Activated CD4-positive, alpha-beta memory T cell treated with anti-CD3 and anti-CD28 coated beads, Interleukin-2, amount 10 ng/mL, durations not matched to agents 7 days and 5 days (primary cell): Measurements from ENCODE around the gene TTC13. TPM values are rescaled to one million over a fixed set of nuclear protein-coding genes. Genes with fewer than 3 reads are reported as not detected.

Source experiments
- CTCF ChIA-PET: fragments of 350-600 bp; sonication (Branson Sonifier 250); formaldehyde crosslinking; loops from one replicate; lab custom pipeline; 2021; ENCODE audit warnings: antibody characterized with exemption, inconsistent platforms; lab: Charles Lee
- POLR2A ChIA-PET: fragments of 350-600 bp; sonication (Branson Sonifier 250); formaldehyde crosslinking; loops from one replicate; lab custom pipeline; 2021; ENCODE audit warnings: antibody characterized with exemption; lab: Charles Lee
- DNase-seq: peaks from one replicate; pipeline ENCODE4 v3.0.0-alpha.2; 2020
- H3K27ac Mint-ChIP-seq: one replicate; pipeline ENCODE4 v1.8.0; 2021; ENCODE audit warnings: mild to moderate bottlenecking, mixed read lengths
- H3K27me3 Mint-ChIP-seq: one replicate; pipeline ENCODE4 v1.8.0; 2021; ENCODE audit warnings: mixed read lengths
- H3K36me3 Mint-ChIP-seq: one replicate; pipeline ENCODE4 v1.8.0; 2021; ENCODE audit warnings: low read depth, mixed read lengths
- H3K4me1 Mint-ChIP-seq: one replicate; pipeline ENCODE4 v1.8.0; 2021; ENCODE audit warnings: mixed read lengths
- H3K4me3 Mint-ChIP-seq: one replicate; pipeline ENCODE4 v1.8.0; 2021; ENCODE audit warnings: mild to moderate bottlenecking, mixed read lengths
- H3K9me3 Mint-ChIP-seq: one replicate; pipeline ENCODE4 v1.8.0; 2021; ENCODE audit warnings: mixed read lengths
- total RNA-seq, 2 experiments: library from RNA; stranded (reverse); gene quantifications; one replicate each; pipeline ENCODE4 v1.2.3, GENCODE V29; 2021

Gene TTC13
- total RNA-seq, 2 experiments from 2014 or later = 42.0 to 46.0 TPM

- H3K4me3 Mint-ChIP-seq = no peak overlapping the region
- no peak for DNase-seq
- ChIA-PET POLR2A (interaction anchor here (1.5 kb wide), 1 partner anchor 13 kb away, joined by 4 read pairs; no protein-coding TSS in a partner anchor), CTCF (no interaction called here)
- no peaks in the 10 kb centered on the region for H3K9me3 Mint-ChIP-seq
- no peaks in the 10 kb centered on the region for H3K4me1 Mint-ChIP-seq
- no peaks in the 10 kb centered on the region for H3K36me3 Mint-ChIP-seq
- H3K27me3 Mint-ChIP-seq = peaks cover 9% of the 10 kb centered on the region
- H3K27ac Mint-ChIP-seq = no peak overlapping the region
Observed at GRCh38 chr1:230894032-230894431, 84.6 kb downstream of the TTC13 start.

- H3K9me3 Mint-ChIP-seq = no peaks in the 10 kb centered on the region
- DNase-seq = no peak
- no peaks in the 10 kb centered on the region for H3K36me3 Mint-ChIP-seq
- H3K27me3 Mint-ChIP-seq = peaks cover 11% of the 10 kb centered on the region
- no peak overlapping the region for H3K27ac Mint-ChIP-seq
- H3K4me3 Mint-ChIP-seq = no peak overlapping the region
- ChIA-PET POLR2A (no interaction called here), CTCF (no interaction called here)
- no peaks in the 10 kb centered on the region for H3K4me1 Mint-ChIP-seq
Observed at GRCh38 chr1:230892018-230892491, 86.6 kb downstream of the TTC13 start.

- H3K4me1 Mint-ChIP-seq = no peaks in the 10 kb centered on the region
- H3K4me3 Mint-ChIP-seq = no peak overlapping the region
- no peaks in the 10 kb centered on the region for H3K36me3 Mint-ChIP-seq
- H3K9me3 Mint-ChIP-seq = no peaks in the 10 kb centered on the region
- H3K27me3 Mint-ChIP-seq = peaks cover 11% of the 10 kb centered on the region
- H3K27ac Mint-ChIP-seq = no peak overlapping the region
- ChIA-PET POLR2A (no interaction called here), CTCF (no interaction called here)
- no peak for DNase-seq
Observed at GRCh38 chr1:230891413-230891812, 87.2 kb downstream of the TTC13 start.

- Mint-ChIP-seq H3K36me3 (no peaks in the 10 kb centered on the region), H3K4me1 (no peaks in the 10 kb centered on the region), H3K27ac (no peak overlapping the region), H3K4me3 (no peak overlapping the region), H3K9me3 (no peaks in the 10 kb centered on the region), H3K27me3 (peaks cover 32% of the 10 kb centered on the region)
- ChIA-PET CTCF (no interaction called here), POLR2A (no interaction called here)
- DNase-seq = no peak
Observed at GRCh38 chr1:230884646-230885045, 94.0 kb downstream of the TTC13 start.

- CTCF ChIA-PET = no interaction called here
- no peaks in the 10 kb centered on the region for H3K9me3 Mint-ChIP-seq
Observed at GRCh38 chr1:230883967-230884366, 94.7 kb downstream of the TTC13 start.

GRCh38 chr1:230879778-230880177 is 98.9 kb downstream of the TTC13 start:
- ChIA-PET POLR2A (no interaction called here), CTCF (no interaction called here)
- no peak for DNase-seq
- no peak overlapping the region for H3K27ac Mint-ChIP-seq
- no peaks in the 10 kb centered on the region for H3K4me1 Mint-ChIP-seq
- H3K9me3 Mint-ChIP-seq = no peaks in the 10 kb centered on the region
- no peaks in the 10 kb centered on the region for H3K36me3 Mint-ChIP-seq
- peaks cover 43% of the 10 kb centered on the region for H3K27me3 Mint-ChIP-seq
- H3K4me3 Mint-ChIP-seq = no peak overlapping the region

More at GRCh38 chr1:230883967-230884366, 94.7 kb downstream of the TTC13 start:
- Mint-ChIP-seq H3K27ac (no peak overlapping the region), H3K4me1 (no peaks in the 10 kb centered on the region), H3K27me3 (peaks cover 37% of the 10 kb centered on the region), H3K36me3 (no peaks in the 10 kb centered on the region), H3K4me3 (no peak overlapping the region)
- POLR2A ChIA-PET = no interaction called here
- no peak for DNase-seq

- Mint-ChIP-seq H3K27me3 (peaks cover 45% of the 10 kb centered on the region), H3K4me3 (no peak overlapping the region), H3K4me1 (no peaks in the 10 kb centered on the region), H3K36me3 (no peaks in the 10 kb centered on the region), H3K27ac (no peak overlapping the region), H3K9me3 (no peaks in the 10 kb centered on the region)
- ChIA-PET POLR2A (no interaction called here), CTCF (no interaction called here)
- DNase-seq = no peak
Observed at GRCh38 chr1:230878591-230878990, 100.1 kb downstream of the TTC13 start.

GRCh38 chr1:230877924-230878590 is 100.6 kb downstream of the TTC13 start:
- POLR2A ChIA-PET = no interaction called here
- Mint-ChIP-seq H3K4me3 (no peak overlapping the region), H3K27me3 (peaks cover 45% of the 10 kb centered on the region), H3K4me1 (no peaks in the 10 kb centered on the region), H3K36me3 (no peaks in the 10 kb centered on the region), H3K9me3 (no peaks in the 10 kb centered on the region), H3K27ac (no peak overlapping the region)
- no peak for DNase-seq
- CTCF ChIA-PET = no interaction called here

GRCh38 chr1:230877146-230877923 is 101.3 kb downstream of the TTC13 start:
- H3K4me1 Mint-ChIP-seq = no peaks in the 10 kb centered on the region
- CTCF ChIA-PET = no interaction called here
- no peak overlapping the region for H3K27ac Mint-ChIP-seq
- POLR2A ChIA-PET = no interaction called here
- H3K4me3 Mint-ChIP-seq = no peak overlapping the region
- H3K9me3 Mint-ChIP-seq = no peaks in the 10 kb centered on the region
- DNase-seq = no peak
- peaks cover 40% of the 10 kb centered on the region for H3K27me3 Mint-ChIP-seq
- H3K36me3 Mint-ChIP-seq = no peaks in the 10 kb centered on the region

- Mint-ChIP-seq H3K4me1 (no peaks in the 10 kb centered on the region), H3K27me3 (peaks cover 43% of the 10 kb centered on the region), H3K27ac (no peak overlapping the region), H3K4me3 (no peak overlapping the region), H3K36me3 (no peaks in the 10 kb centered on the region), H3K9me3 (no peaks in the 10 kb centered on the region)
- POLR2A ChIA-PET = no interaction called here
- DNase-seq = no peak
- CTCF ChIA-PET = no interaction called here
Observed at GRCh38 chr1:230876660-230877059, 102.0 kb downstream of the TTC13 start.

- H3K27me3 Mint-ChIP-seq = peaks cover 38% of the 10 kb centered on the region
- no peak for DNase-seq
- CTCF ChIA-PET = no interaction called here
- POLR2A ChIA-PET = no interaction called here
- no peak overlapping the region for H3K27ac Mint-ChIP-seq
- no peaks in the 10 kb centered on the region for H3K4me1 Mint-ChIP-seq
- H3K36me3 Mint-ChIP-seq = no peaks in the 10 kb centered on the region
- H3K4me3 Mint-ChIP-seq = no peak overlapping the region
- no peaks in the 10 kb centered on the region for H3K9me3 Mint-ChIP-seq
Observed at GRCh38 chr1:230875370-230875769, 103.3 kb downstream of the TTC13 start.

- DNase-seq = no peak
- Mint-ChIP-seq H3K27me3 (peaks cover 42% of the 10 kb centered on the region), H3K4me1 (peaks cover 15% of the 10 kb centered on the region), H3K4me3 (no peak overlapping the region), H3K27ac (no peak overlapping the region), H3K36me3 (no peaks in the 10 kb centered on the region), H3K9me3 (no peaks in the 10 kb centered on the region)
- CTCF ChIA-PET = no interaction called here
- POLR2A ChIA-PET = interaction anchor here (0.6 kb wide), 1 partner anchor 51 kb away, joined by 3 read pairs; no protein-coding TSS in a partner anchor
Observed at GRCh38 chr1:230870916-230871315, 107.7 kb downstream of the TTC13 start.

GRCh38 chr1:230869500-230869899 is 109.2 kb downstream of the TTC13 start:
- DNase-seq = no peak
- Mint-ChIP-seq H3K27ac (no peak overlapping the region), H3K27me3 (peaks cover 35% of the 10 kb centered on the region), H3K9me3 (no peaks in the 10 kb centered on the region), H3K4me1 (peaks cover 15% of the 10 kb centered on the region), H3K36me3 (no peaks in the 10 kb centered on the region), H3K4me3 (peak overlapping the region; percentile 46)
- CTCF ChIA-PET = interaction anchor here (0.6 kb wide), 1 partner anchor 345 kb away, joined by 4 read pairs; no protein-coding TSS in a partner anchor
- POLR2A ChIA-PET = no interaction called here
